HG02840 (cell line): ENCODE results near the gene CATSPER3.

Source experiments
- ATAC-seq: cut with Tn5 transposase; IDR thresholded peaks from one replicate; pipeline ENCODE4 v1.9.1; 2021; ENCODE audit warnings: mild to moderate bottlenecking, moderate library complexity, moderate number of reproducible peaks; ENCODE audit not compliant: unreplicated experiment, low FRiP score

CATSPER3 gene

DNA sequence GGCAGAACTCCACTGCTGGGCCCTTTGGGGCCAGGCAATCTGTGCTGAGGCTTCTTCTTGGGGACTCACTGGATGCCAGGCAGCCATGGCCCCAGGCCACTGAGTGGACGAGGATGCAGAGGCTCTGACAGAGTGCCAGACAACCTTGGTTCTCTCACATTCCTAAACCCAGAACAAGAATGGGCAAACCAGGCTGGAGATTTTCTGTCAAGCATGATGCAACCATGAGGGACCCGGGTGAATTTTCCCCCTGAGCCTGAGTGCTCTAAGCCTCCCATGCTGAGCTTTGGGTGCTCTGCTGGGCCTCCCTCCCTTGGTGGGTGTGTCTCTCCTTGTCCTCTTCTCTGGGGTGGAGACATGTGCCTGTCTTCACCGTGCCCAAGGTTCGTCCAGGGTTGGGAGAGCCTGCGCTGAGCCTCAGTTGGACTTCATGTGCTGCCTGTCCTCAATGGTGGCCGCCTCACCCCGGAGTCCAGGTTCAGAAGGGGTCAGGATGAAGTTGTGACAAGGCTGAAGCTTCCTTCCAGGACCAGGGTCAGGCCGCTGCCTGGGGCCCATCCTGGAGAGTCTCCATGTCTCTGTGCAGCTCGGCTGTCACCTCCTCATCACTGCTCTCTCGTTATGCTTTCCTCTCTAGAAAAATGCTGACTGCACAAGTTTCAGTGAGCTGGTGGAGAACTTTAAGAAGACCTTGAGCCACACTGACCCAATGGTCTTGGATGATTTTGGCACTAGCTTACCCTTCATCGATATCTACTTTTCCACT is 42.2 kb downstream of the CATSPER3 start:
- ATAC-seq = no peak

DNA sequence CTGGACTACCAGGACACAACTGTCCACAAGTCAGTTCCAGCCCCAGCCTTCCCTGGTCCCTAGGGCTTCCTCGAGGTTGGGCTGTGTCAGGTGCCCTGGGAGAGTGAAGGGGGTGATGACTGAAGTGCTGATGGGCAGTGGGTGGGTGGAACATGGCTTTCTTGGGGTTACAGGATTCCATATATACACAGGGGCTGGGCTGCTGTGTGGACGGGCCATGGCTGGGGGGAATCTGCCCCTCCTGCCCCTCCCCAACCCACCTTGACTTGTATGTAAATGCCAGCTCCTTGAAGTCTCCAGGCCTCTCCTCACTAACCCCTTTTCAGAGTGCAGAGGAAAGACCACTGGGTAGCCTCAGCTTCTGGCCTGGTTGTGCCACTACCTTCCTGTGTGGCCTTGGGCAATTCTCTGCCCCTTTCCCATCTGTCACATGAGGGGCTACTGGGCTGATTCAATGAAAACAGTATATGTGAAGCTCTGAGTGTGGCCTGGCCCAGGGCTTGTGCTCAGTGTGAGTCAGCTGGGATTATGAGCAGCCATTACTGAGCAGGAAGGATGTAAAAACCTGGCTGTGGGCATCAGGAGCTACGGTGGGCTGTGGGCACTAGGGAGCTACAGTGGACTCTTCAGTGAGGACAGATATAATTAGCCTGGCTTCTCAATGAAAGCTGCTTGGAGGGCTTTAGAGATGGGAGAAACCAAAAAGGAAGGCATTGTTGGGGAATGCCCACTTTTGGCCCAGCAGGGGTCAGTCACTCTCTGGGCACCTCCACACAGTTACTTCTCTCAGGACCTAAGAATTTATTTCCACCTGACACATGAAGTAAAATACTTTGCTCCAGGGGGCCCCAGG is 43.0 kb downstream of the CATSPER3 start:
- ATAC-seq = no peak

DNA sequence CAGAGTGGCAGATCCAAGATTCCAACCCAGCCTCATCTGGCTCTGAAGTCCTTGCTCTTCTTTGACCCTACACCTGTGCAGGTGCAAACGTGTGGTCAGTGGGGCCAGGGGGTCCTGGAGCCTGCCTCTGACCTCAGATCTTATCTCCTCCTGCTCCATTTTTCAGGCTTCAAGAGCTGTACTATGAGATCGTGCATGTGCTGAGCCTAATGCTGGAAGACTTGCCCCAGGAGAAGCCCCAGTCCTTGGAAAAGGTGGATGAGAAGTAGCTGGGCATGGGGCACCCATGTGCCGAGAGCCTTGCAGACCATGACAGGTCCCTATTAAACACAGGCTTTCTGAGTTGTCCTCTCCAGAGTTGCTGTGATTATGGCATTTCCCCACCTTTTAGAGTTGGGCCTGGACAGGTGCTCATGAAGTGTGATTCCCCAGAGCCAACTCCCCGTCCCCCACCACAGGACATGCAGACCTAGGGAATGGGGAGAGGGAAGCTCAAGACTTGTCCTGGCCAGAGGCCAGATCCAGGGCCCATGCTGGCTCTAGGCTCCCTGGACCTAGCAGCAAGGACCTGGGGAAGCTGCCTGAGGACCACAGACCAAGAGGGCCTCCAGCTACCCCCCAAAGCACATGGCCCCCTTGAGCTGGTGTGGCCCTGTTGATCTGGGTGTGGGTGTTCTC is 43.8 kb downstream of the CATSPER3 start:
- no peak for ATAC-seq

DNA sequence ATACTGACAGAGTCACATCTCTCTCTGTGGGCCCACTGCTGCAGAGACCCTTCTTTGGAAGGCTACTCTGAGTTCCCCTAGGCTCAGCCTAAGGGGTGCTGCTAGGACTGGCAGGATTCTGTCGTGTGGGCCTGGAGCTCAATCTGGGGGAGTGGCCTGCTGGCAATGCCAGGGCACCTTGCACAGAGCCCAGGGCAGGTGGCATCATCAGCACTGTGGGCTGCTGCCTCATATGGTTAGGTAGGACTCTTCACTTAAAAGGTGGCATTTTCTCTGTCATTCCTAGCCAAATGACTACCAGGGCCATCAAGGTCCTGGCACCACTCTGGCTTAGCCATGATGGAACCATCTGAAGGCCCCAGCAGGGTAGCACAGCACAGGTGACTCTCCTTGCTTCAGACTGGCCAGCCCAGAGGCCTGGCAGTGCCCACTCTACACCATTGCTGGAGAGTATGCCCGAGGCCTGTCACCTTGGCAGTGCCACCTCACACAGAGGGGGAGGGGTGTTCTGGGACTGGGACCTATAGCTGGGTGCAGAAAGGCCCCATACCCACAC is 44.4 kb downstream of the CATSPER3 start:
- no peak for ATAC-seq

DNA sequence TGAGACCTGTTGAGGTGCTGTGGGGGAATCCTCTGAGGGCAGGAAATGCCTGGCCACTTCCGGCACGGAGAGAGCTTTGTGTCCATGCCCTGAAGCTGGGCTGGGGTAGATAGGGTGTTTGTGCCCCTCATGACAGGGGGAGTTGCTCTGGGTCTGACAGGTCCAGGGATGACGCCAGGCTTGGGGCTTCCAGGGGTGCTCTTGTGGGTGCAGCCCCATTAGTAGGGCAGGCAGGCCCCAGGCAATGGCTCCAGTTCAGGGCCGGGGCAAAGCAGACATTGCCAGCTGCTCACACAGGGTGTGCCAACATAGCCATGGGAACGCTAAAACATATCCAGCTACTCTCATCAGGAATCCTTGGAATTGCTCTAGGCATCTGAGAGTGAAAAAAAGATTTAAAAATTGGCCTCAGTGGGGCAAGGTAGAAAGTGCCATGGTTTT is 45.3 kb downstream of the CATSPER3 start:
- no peak for ATAC-seq

DNA sequence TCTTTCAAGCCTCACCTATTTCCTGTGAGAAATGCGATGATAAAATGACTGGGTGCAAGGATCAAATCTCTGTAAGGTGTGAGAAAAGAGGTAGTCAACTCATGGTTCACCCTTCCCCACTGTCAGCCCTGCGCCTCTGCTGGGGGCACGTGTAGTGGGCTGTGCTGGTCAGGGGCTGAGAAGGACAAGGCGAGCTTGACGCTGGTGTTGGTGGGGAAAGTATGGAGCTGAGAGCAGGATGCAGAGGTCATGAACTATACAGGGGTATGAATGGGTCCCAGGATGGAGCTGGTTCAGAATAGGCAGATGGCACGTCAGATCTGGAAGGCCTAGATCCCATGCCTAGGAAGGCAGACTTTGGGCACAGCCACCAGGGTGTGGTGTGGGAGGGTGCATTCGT is 45.7 kb downstream of the CATSPER3 start:
- no peak for ATAC-seq

DNA sequence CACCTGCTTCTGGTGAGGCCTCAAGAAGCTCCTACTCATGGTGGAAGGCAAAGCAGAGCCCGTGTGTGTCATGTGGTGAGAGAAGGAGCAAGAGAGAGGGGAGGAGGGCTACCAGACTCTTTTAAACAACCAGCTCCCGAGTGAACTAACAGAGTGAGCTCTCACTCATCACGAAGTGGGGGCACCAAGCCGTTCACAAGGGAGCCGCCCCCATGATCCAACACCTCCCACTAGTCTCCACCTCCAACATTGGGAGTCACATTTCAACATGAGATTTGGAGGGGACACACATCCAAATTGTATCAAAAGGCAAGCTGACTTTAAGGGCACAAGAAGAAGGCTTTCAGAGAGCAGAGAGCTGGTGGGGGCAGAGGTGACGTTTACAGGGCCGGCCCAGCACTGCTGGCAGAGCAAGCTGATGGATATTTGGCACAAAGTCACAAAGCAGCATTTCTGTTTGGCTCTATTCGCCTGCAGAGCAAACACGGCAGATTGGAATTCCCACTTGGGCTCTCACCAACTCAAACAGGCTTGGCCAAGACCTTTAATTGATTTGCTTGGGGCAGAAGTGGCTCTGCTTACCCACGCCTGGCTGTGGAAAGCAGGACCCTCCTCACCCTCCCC is 46.4 kb downstream of the CATSPER3 start:
- no peak for ATAC-seq

DNA sequence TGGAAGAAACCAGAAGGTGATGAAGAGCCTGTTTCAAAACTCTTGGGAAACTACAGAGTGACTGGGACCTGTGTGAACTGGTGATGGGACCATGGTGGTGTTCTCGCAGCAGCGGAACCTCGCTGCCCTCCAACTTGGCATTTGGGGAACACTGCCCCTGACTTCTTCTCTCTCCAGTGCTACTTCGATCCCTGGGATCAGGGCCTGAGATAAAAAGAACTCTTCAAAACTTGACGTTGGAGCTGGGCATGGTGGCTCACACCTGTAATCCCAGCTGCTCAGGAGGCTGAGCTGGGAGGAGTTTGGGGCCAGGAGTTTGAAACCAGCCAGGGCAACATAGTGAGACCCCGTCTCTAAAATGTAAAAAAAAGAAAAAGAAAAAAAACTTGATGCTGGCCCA is 48.2 kb downstream of the CATSPER3 start:
- ATAC-seq = no peak

DNA sequence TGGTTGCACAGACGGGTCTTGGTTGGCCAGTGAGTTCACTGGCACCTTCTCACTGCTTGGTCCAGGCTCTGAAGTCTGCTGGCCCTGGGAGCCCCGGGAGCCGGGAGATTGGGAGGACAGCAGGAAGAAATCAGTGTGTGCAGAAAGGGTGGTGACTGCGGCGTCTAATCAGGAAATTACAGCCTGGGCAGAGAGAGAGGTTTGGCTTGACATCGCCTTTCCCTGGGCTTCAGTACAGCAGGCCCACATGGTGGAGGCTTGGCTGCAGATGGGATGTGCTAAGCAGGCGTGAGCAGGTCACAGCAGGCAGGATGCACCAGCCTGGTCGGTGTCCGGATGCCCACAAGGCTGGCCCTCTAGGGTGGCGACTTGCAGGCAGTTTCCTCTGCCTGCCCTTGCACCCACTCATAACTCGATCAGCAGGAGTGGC is 49.2 kb downstream of the CATSPER3 start:
- ATAC-seq = no peak

DNA sequence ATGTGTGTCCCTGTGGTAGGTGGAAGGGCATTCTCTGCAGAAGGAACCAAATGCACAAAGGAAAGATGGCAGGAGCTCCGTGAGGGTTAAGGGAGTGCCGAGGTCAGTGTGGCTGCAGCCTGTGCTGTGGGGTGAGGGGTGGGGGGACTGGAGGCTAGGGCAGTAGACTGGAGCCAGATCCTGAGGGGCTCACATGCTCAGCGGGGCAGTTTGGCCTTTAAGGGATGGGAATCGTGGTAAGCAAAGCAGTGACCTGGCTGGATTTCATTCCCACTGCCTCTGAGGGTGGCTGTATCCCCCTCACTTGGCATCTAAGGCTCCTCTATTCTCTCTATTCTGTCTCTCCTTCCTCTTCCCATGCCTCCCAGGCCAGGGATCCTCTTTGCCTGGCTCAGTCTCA is 50.8 kb downstream of the CATSPER3 start:
- no peak for ATAC-seq

DNA sequence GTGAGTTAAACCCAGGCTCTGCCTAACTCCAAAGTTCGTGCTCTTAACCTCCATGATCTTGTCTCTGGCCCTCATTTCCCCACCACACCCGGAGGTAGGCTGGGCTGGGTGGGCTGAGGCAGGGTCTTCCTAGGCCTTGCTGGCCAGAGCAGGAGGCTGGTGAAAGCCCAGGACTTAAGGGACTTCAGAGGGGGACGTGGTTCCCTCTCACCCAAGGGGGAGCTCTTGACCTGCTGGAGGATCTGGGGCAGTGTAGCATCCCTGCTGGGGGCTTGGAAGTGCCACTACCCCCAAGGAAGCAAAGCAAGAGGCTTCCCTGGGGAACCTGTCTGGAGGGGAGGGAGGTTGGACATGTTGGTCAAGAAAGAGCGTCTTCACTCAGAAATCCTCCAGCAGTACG is 51.6 kb downstream of the CATSPER3 start:
- ATAC-seq = no peak

DNA sequence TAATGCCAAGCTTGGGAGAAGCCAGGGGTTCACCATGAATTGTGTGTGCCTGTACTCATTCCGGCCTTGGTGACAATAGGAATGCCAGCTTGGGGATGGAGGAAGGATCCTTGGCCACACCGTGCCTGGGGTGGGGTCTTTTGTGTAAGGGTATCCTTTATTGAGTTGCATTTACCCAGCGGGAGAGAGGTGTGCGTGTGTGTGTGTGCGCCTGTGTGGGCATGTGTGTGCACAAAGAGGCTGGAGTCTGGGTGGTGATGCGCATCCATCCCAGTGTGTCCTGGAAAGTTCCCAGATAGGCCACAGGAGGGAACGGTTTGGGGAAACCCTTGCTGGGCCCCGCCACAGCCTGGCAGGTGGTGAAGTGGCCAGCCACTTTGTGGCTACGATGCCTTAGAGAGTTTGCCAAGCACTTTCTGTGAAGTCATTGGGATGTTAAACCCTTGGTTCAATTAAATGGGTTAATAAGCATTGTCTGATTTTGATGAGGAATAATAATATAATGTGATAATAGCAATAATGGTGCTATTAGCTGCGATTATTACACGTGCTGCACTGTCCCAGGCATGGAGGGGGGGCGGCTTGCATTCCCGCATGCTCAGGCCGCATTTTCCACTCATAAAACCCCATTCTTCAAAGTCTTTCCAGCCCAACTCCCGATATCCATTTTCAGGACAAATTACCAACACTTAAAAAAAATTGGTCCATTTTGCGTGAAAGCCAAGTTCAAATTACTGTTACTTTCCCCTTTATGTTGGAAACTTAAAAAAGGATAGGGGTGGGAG is 52.6 kb downstream of the CATSPER3 start:
- no peak for ATAC-seq

DNA sequence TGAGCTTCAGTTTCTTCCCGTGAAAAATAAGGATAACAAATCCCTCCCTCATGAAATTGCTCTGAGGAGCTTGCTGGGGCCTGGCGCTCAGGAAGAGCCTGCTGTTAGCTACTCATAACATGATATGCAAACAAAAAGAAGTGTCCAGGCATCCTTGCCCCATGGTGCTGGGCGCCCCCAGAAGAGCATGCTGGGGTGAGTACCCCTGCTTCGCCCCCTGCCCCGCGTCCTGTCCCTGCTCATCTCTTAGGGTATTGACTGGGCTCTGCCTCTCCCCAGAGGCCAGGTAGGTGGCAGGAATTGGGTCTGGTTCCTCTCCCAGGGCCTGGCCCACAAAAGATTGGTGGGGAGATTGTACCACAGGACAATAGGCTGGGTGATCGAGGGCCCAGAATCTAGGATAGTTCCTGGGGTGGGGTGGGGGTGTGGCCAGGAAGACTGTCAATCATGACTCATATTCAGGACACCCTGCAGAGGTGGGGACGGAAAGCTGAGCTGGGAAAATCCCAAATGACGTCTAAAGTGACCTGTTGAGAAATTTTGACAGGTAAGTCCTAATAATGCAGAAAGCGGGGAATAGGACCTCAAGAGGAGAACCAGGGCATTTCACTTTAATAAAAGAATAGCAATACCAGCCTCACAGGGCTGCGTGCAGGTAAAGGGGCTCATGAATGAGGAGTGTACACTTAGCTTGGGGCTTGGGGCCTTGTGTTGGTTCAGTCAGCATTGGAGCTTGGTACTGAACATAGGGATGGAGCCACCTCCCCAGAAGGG is 57.4 kb downstream of the CATSPER3 start:
- no peak for ATAC-seq

DNA sequence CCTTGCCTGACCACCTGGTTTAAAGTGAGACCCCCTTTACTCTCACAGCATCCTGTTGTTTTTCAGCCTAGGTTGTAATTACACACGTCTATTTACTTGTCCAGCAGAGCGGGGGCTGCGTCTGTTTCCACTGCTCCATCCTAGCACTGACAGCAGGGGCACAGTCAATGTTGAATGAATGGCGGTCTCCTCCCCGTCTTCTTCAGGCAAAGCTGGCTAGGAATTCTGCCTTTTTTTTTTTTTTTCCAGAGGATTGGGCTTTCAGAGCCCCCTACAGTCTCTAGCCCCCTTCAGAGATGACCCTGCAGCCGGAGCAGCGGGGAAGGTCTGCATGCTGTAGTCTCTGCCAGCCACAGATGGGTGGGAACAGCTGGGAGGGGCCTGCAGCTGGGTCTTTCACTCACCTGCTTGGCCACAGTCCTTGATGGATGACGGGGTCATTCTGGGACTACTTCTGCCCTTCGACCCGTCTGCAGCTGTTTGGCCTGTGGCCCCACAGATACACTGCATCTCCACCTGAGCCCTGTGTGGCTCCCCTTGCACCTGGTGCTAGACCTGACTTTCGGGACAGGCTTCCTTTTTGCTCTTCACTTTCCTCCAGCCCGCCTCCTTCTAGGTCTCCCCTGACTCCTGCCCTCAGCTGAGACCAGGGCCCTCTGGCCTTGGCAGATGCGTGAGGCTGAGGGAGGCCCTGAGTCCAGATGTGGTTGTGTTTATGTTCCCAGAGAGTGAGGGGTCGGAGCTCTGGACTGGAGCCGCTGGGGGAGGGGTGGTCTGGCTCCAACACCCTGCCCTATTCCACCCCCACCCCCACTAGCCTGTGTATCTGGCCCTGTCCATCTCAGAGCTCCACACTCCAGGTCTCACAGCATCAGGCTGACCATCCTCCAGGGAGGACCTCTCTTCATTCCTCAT is 58.3 kb downstream of the CATSPER3 start:
- ATAC-seq = no peak

DNA sequence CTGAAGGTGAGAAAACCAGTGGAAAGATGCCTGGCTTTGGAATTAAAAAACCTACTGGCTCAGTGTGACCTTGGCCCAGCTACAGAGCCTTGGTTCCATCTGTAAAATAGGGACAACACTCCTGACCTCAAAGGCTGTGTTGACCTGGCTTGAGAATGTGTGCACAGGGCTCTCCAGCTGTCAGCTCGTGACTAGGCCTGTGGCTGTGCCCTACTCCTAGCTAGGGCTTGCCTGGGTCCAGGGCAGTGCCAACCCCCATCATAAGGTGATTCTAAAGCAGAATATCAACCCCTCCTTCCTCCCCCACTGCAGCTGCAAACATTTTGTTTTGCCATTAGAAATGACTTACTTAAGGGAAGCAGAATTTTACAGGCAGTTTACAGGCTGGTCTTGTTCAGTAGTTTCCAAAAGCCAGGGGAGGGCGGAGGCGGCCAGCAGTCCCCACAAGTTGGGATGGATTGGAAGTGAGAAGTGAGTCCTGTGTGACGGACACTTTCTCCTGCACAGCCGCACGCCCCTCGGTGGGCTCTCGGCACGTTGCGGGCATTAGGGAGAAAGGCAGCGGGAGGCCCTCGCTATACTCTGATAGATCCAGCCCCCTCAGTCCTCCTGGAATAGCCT is 59.0 kb downstream of the CATSPER3 start:
- ATAC-seq = no peak

DNA sequence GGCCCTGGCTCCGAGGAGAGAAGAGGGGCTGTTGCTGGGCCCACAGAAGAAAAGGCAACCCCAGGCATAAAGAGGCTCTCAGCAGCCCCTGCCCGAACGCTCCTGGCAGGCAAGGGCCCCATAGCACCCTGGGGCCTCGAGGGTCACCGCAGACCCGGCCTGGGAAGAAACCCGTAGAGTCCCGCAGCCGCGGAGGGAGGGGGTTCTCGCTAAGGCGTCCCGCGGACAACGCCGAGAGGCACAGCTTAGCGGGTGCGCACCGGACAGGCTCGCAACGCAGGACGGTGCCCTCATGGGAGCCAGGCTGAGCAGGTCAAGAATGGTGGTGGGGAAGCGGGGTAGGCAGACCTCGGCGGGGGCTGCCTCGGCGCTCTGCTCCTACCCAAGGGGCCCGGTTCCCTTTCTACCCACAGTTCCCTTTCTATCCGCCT is 59.6 kb downstream of the CATSPER3 start:
- ATAC-seq = no peak
